Measurements from ENCODE around the gene PWP1. TPM values are rescaled to one million over a fixed set of nuclear protein-coding genes. Genes with fewer than 3 reads are reported as not detected.
"Not testable (repeated sequence)": the region's sequence is repeated elsewhere in the genome, so short reads cannot be mapped to it uniquely, and the experiment has no call there.

PWP1 gene
- total and polyA plus RNA-seq, 8 donors, result 22.8 to 58.6 (median 53.6) TPM

- Histone ChIP-seq H3K4me1 (no peaks in the 10 kb centered on the region), H3K9me3 (no peaks in the 10 kb centered on the region), H3K27ac (no peak overlapping the region), H3K27me3 (no peaks in the 10 kb centered on the region), H3K4me3 (no peak overlapping the region), H3K36me3 (peaks cover 0 to 61% of the 10 kb centered on the region in 2 donors)
- no peak for DNase-seq
- ATAC-seq, result no peak
- TF ChIP-seq CTCF (IDR thresholded peaks at IDR 0.05), result no peak
- intact Hi-C loops (cut with DNase I), result no loop called here
Observed at GRCh38 chr12:107715780-107716179, 30.2 kb downstream of the PWP1 start.

- Histone ChIP-seq H3K9me3 (no peaks in the 10 kb centered on the region), H3K4me1 (no peaks in the 10 kb centered on the region), H3K27me3 (no peaks in the 10 kb centered on the region), H3K27ac (no peak overlapping the region), H3K4me3 (no peak overlapping the region), H3K36me3 (peaks cover 0 to 34% of the 10 kb centered on the region in 2 donors)
- DNase-seq (no peak), ATAC-seq (no peak)
- intact Hi-C loops (cut with DNase I), result no loop called here
- TF ChIP-seq CTCF (IDR thresholded peaks at IDR 0.05), result no peak
Observed at GRCh38 chr12:107718606-107719005, 33.0 kb downstream of the PWP1 start.

- DNase-seq; intact Hi-C loops (cut with DNase I); H3K27ac ChIP-seq; H3K4me3 ChIP-seq; H3K36me3 ChIP-seq; H3K27me3 ChIP-seq; ATAC-seq; H3K9me3 ChIP-seq; H3K4me1 ChIP-seq: not testable (repeated sequence)
Observed at GRCh38 chr12:107727327-107727726, 41.7 kb downstream of the PWP1 start.

GRCh38 chr12:107727742-107728141 lies 42.1 kb downstream of the PWP1 start:
- intact Hi-C loops (cut with DNase I); H3K4me3 ChIP-seq; H3K27me3 ChIP-seq; DNase-seq; H3K27ac ChIP-seq; H3K9me3 ChIP-seq; ATAC-seq; H3K36me3 ChIP-seq; H3K4me1 ChIP-seq: not testable (repeated sequence)

- no peaks in the 10 kb centered on the region for H3K27me3 ChIP-seq
- H3K4me3 ChIP-seq, result no peak overlapping the region
- TF ChIP-seq CTCF (IDR thresholded peaks at IDR 0.05), result no peak
- H3K9me3 ChIP-seq, result no peaks in the 10 kb centered on the region
- intact Hi-C loops (cut with DNase I), result no loop called here
- no peak for ATAC-seq
- H3K36me3 ChIP-seq, result peaks cover 0 to 38% of the 10 kb centered on the region in 2 donors
- no peak for DNase-seq
- no peak overlapping the region for H3K27ac ChIP-seq
- H3K4me1 ChIP-seq, result no peaks in the 10 kb centered on the region
Observed at GRCh38 chr12:107730618-107731341, 45.2 kb downstream of the PWP1 start.

GRCh38 chr12:107731366-107731765 lies 45.8 kb downstream of the PWP1 start:
- no peak overlapping the region for H3K4me3 ChIP-seq
- H3K27me3 ChIP-seq, result no peaks in the 10 kb centered on the region
- ATAC-seq, result no peak
- no peaks in the 10 kb centered on the region for H3K9me3 ChIP-seq
- peaks cover 0 to 44% of the 10 kb centered on the region in 2 donors for H3K36me3 ChIP-seq
- H3K27ac ChIP-seq, result no peak overlapping the region
- no peak for TF ChIP-seq CTCF (IDR thresholded peaks at IDR 0.05)
- H3K4me1 ChIP-seq, result no peaks in the 10 kb centered on the region
- intact Hi-C loops (cut with DNase I), result no loop called here
- DNase-seq, result no peak
